Measurements from ENCODE around the gene TCP10L. TPM values are rescaled to one million over a fixed set of nuclear protein-coding genes. Genes with fewer than 3 reads are reported as not detected.

Gene TCP10L
- total RNA-seq, 2 experiments from 2014 or later, result 0.23 to 1.1 TPM

DNA sequence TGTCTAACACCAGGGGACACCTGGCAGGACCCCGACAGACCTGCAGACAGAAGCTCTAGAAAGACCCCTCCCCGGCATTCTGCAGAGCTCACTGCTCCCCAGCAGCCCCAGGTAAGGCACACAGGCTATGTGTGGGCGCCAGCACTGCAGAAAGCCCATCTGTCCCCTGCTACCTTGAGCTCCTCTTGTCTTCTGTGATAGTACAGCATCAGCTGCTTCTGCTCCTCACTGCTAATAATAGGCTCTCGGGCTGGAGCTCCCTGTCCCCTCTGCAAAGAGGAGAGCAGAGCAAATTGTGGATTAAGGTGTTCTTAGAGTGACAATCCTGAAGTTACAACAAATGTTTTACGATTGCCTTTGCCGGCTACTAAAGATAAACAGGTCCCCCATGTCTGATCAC, 16.8 kb upstream of the TCP10L start:
- DNase-seq, result no peak
- POLR2A ChIA-PET, result no interaction called here
- Mint-ChIP-seq H3K4me3 (no peak overlapping the region), H3K27ac (no peak overlapping the region), H3K4me1 (peaks cover 2% of the 10 kb centered on the region), H3K27me3 (no peaks in the 10 kb centered on the region), H3K36me3 (peaks cover 23% of the 10 kb centered on the region), H3K9me3 (no peaks in the 10 kb centered on the region)
- no peak for ATAC-seq (ENCODE audit: low read depth)

DNA sequence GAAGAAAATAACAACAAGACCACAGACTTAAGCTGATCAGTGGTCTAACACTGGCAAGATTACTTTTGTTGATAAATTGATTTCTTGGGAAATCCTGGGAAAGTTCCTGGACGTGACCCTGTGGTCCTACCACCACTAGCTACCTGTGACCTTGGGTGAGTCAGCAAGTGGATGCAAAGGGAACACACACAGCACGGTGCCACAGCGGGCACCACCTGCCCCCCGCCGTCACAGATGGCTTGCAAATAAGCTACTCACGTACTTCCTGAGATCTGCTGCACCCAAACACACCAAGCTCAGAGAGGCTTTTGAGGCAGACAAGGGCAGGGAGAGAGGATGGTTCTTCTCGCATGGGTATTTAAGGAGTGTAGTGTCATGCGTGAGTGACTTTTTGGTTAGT, 14.2 kb upstream of the TCP10L start:
- no peaks in the 10 kb centered on the region for H3K9me3 Mint-ChIP-seq
- POLR2A ChIA-PET, result interaction anchor here (0.6 kb wide), 1 partner anchor 9 kb away, joined by 4 read pairs; no protein-coding TSS in a partner anchor
- peaks cover 15% of the 10 kb centered on the region for H3K36me3 Mint-ChIP-seq

DNA sequence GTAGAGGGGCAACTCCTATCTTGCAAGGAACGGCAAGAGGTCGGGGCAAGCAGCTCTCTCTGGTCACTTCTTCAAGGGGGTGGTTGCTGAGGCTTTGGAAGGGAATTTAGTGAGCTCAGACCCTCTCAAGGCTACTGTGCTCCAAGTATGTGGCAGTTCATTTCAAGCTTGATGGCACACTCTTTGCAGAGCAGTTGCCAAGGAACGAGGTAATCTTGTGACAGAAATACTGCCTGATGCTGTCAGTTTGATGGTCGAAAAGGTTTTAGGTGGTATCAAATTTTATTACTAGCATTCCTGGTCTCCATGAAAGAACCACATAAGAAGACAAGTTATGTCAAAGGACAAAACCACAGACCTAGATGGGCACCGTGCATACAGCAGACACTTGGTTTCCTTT, 13.8 kb upstream of the TCP10L start:
- Mint-ChIP-seq H3K27me3 (no peaks in the 10 kb centered on the region), H3K9me3 (no peaks in the 10 kb centered on the region), H3K4me1 (peaks cover 4% of the 10 kb centered on the region), H3K36me3 (peaks cover 13% of the 10 kb centered on the region), H3K27ac (no peak overlapping the region), H3K4me3 (no peak overlapping the region)
- POLR2A ChIA-PET, result interaction anchor here (0.6 kb wide), 1 partner anchor 10 kb away, joined by 4 read pairs; no protein-coding TSS in a partner anchor
- no peak for DNase-seq
- no peak for ATAC-seq (ENCODE audit: low read depth)

More for the DNA sequence above, 14.2 kb upstream of the TCP10L start:
- H3K27me3 Mint-ChIP-seq, result no peaks in the 10 kb centered on the region
- ATAC-seq (ENCODE audit: low read depth) (no peak), DNase-seq (no peak)
- peaks cover 4% of the 10 kb centered on the region for H3K4me1 Mint-ChIP-seq
- no peak overlapping the region for H3K4me3 Mint-ChIP-seq
- H3K27ac Mint-ChIP-seq, result no peak overlapping the region

DNA sequence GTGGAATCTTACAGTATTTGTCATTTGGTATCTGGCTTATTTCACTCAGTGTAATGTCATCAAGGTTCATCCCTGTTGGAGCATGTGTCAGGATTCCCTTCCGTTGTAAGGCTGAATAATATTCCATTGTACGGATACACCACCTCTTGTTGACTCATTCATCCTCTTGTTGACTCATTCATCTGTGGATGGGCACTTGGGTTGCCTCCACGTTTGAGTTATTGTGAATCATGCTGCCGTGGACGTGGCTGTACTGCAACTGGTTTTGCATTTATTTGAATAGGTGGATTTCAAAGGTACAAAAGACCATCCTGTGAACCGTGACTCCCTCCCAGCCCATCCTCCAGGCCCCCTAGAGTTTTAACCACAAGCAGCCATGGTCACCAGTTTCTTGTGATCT, 11.9 kb upstream of the TCP10L start:
- DNase-seq, result no peak
- no peak overlapping the region for H3K27ac Mint-ChIP-seq
- no peak for ATAC-seq (ENCODE audit: low read depth)
- peaks cover 4% of the 10 kb centered on the region for H3K4me1 Mint-ChIP-seq
- no peak overlapping the region for H3K4me3 Mint-ChIP-seq
- no peaks in the 10 kb centered on the region for H3K27me3 Mint-ChIP-seq
- H3K36me3 Mint-ChIP-seq, result peaks cover 7% of the 10 kb centered on the region
- no peaks in the 10 kb centered on the region for H3K9me3 Mint-ChIP-seq
- POLR2A ChIA-PET, result interaction anchor here (0.6 kb wide), 1 partner anchor 27 kb away, joined by 4 read pairs; no protein-coding TSS in a partner anchor

DNA sequence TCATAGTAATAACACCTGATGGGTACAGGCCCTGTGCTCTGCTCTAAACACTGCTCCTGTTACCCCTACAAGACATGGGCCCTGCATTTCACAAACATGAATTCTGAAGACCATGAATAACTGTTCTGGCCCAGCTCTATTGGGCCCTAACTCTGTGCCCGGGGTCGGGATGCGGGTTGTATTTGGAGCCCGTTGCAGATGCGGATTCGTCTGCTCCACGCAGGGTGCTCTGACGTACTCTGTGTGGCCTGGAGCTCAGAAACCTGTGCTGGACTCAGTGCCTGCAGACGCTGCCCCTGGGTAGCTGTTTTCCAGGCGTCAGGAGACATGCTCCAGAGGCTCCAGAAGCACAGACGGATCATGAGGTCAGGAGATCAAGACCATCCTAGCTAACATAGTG, 10.1 kb upstream of the TCP10L start:
- POLR2A ChIA-PET, result no interaction called here
- Mint-ChIP-seq H3K36me3 (peaks cover 4% of the 10 kb centered on the region), H3K27me3 (no peaks in the 10 kb centered on the region), H3K9me3 (no peaks in the 10 kb centered on the region), H3K4me3 (no peak overlapping the region), H3K27ac (no peak overlapping the region), H3K4me1 (peaks cover 4% of the 10 kb centered on the region)
- ATAC-seq (ENCODE audit: low read depth) (no peak), DNase-seq (no peak)

DNA sequence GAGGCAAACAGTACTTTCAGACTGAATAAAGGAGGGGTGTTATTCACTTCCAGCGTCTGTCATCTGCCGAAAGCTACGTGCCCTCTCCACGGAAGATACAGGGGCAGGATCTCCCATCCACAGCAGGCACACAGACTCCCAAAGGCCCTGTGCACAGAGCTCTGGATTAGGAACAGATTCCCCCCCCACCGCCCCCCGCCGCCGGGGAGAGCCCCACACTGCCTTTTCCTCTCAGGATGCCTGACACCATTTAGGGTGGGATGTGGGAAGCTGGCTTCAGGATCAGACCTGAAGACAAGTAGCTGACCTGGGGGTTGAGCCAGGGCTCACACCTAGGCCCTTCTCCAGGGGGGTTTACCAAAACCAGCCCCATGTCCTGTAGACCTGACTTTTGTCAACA, 8.4 kb upstream of the TCP10L start:
- no peak for ATAC-seq (ENCODE audit: low read depth)
- Mint-ChIP-seq H3K36me3 (no peaks in the 10 kb centered on the region), H3K27me3 (no peaks in the 10 kb centered on the region), H3K9me3 (no peaks in the 10 kb centered on the region), H3K27ac (no peak overlapping the region), H3K4me1 (peaks cover 2% of the 10 kb centered on the region), H3K4me3 (no peak overlapping the region)
- POLR2A ChIA-PET, result no interaction called here
- no peak for DNase-seq

DNA sequence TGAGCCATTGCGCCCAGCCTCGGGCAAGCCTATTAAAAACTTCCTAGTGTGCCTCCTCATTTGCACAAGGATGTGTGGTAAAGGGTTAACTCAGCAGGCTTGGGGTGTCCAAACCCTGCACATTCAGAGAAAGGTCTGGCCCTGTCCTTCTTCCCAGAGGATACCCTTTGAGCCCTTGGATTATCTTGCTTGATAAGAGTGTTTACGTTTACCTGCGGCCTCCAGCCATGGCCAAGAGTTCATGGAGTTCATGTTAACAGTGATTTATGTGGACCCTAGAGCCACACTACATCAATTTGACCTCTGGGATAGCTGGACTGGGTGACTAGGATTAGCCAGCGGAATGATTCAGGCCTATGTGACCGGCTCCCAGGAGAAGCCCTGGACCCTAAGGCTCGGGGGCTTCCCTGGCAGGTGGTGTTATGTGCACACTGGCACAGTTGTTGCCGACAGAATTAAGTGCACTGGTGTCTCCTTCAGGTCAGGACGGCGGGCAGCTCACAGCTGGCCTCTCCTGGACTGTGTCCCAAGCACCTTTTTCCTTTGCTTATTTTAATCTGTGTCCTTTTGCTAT, 7.7 kb upstream of the TCP10L start:
- Mint-ChIP-seq H3K4me3 (no peak overlapping the region), H3K9me3 (no peaks in the 10 kb centered on the region), H3K4me1 (peaks cover 2% of the 10 kb centered on the region), H3K36me3 (no peaks in the 10 kb centered on the region), H3K27me3 (no peaks in the 10 kb centered on the region), H3K27ac (no peak overlapping the region)
- POLR2A ChIA-PET, result no interaction called here
- DNase-seq, result no peak
- ATAC-seq (ENCODE audit: low read depth), result no peak

DNA sequence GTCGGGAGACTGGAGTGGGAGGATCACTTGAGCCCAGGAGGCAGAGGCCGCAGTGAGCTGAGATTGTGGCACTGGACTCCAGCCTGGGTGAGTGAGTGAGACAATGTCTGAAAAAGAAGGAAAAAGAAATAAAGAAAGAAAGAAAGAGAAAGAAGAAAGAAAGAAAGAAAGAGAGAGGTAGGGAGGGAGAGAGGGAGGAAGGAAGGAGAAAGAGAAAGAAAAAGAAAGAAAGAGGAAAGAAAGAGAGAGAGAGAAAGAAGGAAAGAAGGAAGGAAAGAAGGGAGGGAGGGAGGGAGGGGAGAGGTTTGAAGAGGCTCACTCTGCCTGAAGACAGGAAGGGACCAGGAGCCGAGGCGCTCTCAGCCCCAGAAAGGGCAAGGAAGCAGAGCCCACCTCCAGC, 4.8 kb upstream of the TCP10L start:
- Mint-ChIP-seq H3K4me3 (no peak overlapping the region), H3K27me3 (no peaks in the 10 kb centered on the region), H3K4me1 (no peaks in the 10 kb centered on the region), H3K27ac (no peak overlapping the region), H3K36me3 (no peaks in the 10 kb centered on the region), H3K9me3 (no peaks in the 10 kb centered on the region)
- no peak for ATAC-seq (ENCODE audit: low read depth)
- POLR2A ChIA-PET, result no interaction called here
- DNase-seq, result no peak

DNA sequence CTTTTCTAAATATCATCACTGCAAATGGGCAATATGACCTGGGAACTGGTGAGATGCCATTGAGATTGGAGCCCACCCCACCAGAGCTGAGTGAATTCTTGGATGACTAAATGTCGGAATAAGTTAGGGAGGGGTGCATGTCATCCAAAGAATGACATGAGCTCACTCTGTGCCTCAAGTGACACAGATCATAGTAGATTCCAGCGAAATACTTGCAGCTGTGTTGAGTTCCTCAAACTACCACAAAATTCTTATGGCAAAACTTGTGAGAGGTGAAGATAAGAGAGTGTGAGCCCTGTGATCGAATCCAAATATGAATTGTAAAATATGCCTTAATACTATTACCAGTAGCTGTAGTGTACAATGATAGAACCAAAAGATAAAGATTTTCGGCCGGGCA, 2.3 kb upstream of the TCP10L start:
- DNase-seq, result no peak
- no peak for ATAC-seq (ENCODE audit: low read depth)
- H3K4me1 Mint-ChIP-seq, result peaks cover 6% of the 10 kb centered on the region
- POLR2A ChIA-PET, result no interaction called here
- H3K9me3 Mint-ChIP-seq, result no peaks in the 10 kb centered on the region
- no peak overlapping the region for H3K27ac Mint-ChIP-seq
- H3K27me3 Mint-ChIP-seq, result no peaks in the 10 kb centered on the region
- H3K36me3 Mint-ChIP-seq, result no peaks in the 10 kb centered on the region
- H3K4me3 Mint-ChIP-seq, result no peak overlapping the region

DNA sequence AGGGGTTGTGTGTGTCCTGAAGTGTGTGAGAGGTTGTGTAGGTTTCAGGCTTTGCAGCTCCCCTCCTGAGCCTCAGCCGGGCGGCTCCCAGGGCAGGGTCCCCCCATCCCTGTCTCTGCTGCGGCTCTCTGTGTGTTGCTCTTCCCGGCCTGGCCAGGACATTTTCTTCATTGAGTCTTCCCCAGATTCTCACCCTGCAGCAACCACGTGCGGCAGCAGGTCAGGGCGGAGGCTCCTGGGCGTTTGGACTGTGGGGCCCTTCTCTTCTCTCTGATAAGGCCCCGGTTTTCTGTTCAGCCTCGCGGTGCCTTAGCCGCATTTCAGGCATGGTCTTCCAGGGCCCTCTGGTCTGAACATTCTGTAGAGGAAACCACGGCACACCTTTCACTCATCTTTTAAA, 1.8 kb upstream of the TCP10L start:
- Mint-ChIP-seq H3K36me3 (no peaks in the 10 kb centered on the region), H3K4me3 (no peak overlapping the region), H3K9me3 (no peaks in the 10 kb centered on the region), H3K27ac (no peak overlapping the region), H3K4me1 (peaks cover 6% of the 10 kb centered on the region), H3K27me3 (no peaks in the 10 kb centered on the region)
- ATAC-seq (ENCODE audit: low read depth) (no peak), DNase-seq (no peak)
- POLR2A ChIA-PET, result no interaction called here

DNA sequence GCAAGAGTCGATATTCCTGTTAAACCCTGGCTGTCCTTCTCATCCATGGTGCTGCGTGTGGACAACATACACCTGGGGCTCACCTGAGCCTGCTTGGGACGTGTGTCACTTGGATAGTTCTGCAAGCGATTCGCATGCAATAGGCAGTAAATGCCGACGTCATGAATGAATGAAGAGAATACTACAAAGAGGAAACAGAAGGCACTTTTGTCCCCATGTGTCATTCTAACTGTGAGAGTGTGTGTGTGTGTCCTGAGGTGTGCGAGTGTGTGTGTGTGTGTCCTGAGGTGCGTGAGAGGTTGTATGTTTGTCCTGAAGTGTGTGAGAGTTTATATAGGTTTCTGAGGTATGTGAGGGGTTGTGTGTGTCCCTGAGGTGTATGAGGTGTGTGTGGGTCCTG, 647 bp upstream of the TCP10L start:
- H3K36me3 Mint-ChIP-seq, result no peaks in the 10 kb centered on the region
- no peak overlapping the region for H3K4me3 Mint-ChIP-seq
- peaks cover 6% of the 10 kb centered on the region for H3K4me1 Mint-ChIP-seq
- no peaks in the 10 kb centered on the region for H3K27me3 Mint-ChIP-seq
- no peak for ATAC-seq (ENCODE audit: low read depth)
- POLR2A ChIA-PET, result no interaction called here
- DNase-seq, result no peak
- H3K27ac Mint-ChIP-seq, result no peak overlapping the region
- H3K9me3 Mint-ChIP-seq, result no peaks in the 10 kb centered on the region

DNA sequence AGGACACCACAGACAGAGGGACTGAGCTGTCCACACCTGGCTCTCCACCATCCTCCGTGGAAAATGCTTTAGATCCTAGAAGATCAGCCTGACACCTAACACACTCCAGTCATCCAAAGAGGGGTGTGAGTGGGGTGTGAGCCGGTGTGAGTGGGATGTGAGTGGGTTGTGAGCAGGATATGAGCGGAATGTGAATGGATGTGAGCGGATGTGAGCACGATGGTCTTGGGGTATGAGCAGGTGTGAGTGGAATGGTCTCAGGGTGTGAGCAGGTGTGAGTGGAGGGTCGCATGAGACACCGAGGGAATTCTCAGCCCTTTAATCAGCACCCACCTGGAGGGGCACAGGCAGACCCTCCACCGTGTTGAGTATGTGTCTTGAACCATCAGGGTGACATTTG, 851 bp downstream of the TCP10L start:
- Mint-ChIP-seq H3K27ac (no peak overlapping the region), H3K9me3 (no peaks in the 10 kb centered on the region), H3K4me3 (no peak overlapping the region), H3K27me3 (no peaks in the 10 kb centered on the region), H3K4me1 (peaks cover 6% of the 10 kb centered on the region), H3K36me3 (no peaks in the 10 kb centered on the region)
- DNase-seq (no peak), ATAC-seq (ENCODE audit: low read depth) (no peak)
- POLR2A ChIA-PET, result no interaction called here

DNA sequence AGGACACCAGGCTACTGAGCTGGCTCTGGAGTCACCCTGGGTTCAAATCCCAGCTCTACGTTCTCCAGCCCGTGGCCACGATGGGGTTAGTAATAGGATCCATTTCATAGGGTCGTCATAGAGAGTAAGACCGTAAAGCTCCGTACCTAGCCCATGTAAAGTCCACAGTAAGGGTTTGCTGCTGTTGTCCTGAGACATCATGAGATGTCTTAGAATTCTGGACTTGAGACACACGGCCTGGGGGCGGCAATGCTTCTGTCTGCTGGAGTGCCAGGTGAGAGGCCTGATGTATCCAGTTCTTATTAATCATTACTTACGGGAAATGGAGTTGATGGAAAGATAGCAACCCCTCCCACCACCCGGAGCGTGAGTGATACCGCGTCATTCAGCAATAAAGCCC, 3.6 kb downstream of the TCP10L start:
- no peaks in the 10 kb centered on the region for H3K9me3 Mint-ChIP-seq
- no peaks in the 10 kb centered on the region for H3K36me3 Mint-ChIP-seq
- H3K27ac Mint-ChIP-seq, result no peak overlapping the region
- DNase-seq (no peak), ATAC-seq (ENCODE audit: low read depth) (no peak)
- peaks cover 2% of the 10 kb centered on the region for H3K27me3 Mint-ChIP-seq
- H3K4me1 Mint-ChIP-seq, result peaks cover 6% of the 10 kb centered on the region
- POLR2A ChIA-PET, result no interaction called here
- H3K4me3 Mint-ChIP-seq, result no peak overlapping the region

DNA sequence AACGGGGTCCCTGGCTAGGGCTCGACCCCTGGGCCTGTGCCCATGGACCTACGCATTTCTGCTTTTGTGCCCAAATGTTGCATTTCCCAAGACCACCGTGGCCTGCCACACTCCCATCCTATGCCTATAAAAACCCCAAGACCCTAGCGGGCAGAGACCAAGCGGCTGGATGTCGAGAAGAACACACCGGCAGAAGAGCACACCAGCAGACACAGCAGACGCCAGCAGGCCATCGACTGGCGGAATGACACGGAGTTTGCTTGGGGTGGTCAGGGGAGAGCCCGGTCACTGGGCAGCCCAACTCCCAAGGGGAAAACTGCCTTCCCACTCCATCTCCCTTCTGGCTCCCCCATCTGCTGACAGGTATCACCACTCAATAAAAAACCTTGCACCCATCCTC, 4.4 kb downstream of the TCP10L start:
- no peaks in the 10 kb centered on the region for H3K36me3 Mint-ChIP-seq
- no peak for ATAC-seq (ENCODE audit: low read depth)
- H3K9me3 Mint-ChIP-seq, result no peaks in the 10 kb centered on the region
- no peak overlapping the region for H3K4me3 Mint-ChIP-seq
- POLR2A ChIA-PET, result no interaction called here
- DNase-seq, result no peak
- H3K27ac Mint-ChIP-seq, result no peak overlapping the region
- H3K4me1 Mint-ChIP-seq, result peaks cover 6% of the 10 kb centered on the region
- peaks cover 2% of the 10 kb centered on the region for H3K27me3 Mint-ChIP-seq

Data from activated naive CD8-positive, alpha-beta T cell treated with anti-CD3 and anti-CD28 coated beads, Interleukin-2, amount 10 ng/mL, durations not matched to agents 7 days and 5 days (primary cell).